Femur (tissue), 1 donor: ENCODE data around the gene CYP2R1.
A peak's percentile ranks its signal among the peaks of the same experiment; 100 is the strongest.
"Not testable (repeated sequence)": the region's sequence is repeated elsewhere in the genome, so short reads cannot be mapped to it uniquely, and the experiment has no call there.

Experiments used
- DNase-seq: peaks from one replicate; pipeline ENCODE4 v3.0.0-alpha.2; 2017

The CYP2R1 gene

GRCh38 chr11:14891143-14892035 is 642 bp downstream of the CYP2R1 start:
- DNase-seq: peak; percentile 93

- no peak for DNase-seq
Observed at GRCh38 chr11:14886513-14886912, 5.5 kb downstream of the CYP2R1 start.

GRCh38 chr11:14884667-14885273 is 7.3 kb downstream of the CYP2R1 start:
- DNase-seq: no peak

- DNase-seq: not testable (repeated sequence)
Observed at GRCh38 chr11:14883683-14884082, 8.3 kb downstream of the CYP2R1 start.

- no peak for DNase-seq
Observed at GRCh38 chr11:14882196-14882595, 9.8 kb downstream of the CYP2R1 start.

- no peak for DNase-seq
Observed at GRCh38 chr11:14881576-14882193, 10.3 kb downstream of the CYP2R1 start.

GRCh38 chr11:14875163-14875562 is 16.9 kb downstream of the CYP2R1 start:
- no peak for DNase-seq

GRCh38 chr11:14873632-14874031 is 18.4 kb downstream of the CYP2R1 start:
- DNase-seq: no peak

- DNase-seq: no peak
Observed at GRCh38 chr11:14872032-14872431, 20.0 kb downstream of the CYP2R1 start.

- DNase-seq: not testable (repeated sequence)
Observed at GRCh38 chr11:14863775-14864174, 28.3 kb downstream of the CYP2R1 start.

- DNase-seq: no peak
Observed at GRCh38 chr11:14861680-14862079, 30.4 kb downstream of the CYP2R1 start.

GRCh38 chr11:14860511-14860910 is 31.5 kb downstream of the CYP2R1 start:
- no peak for DNase-seq

GRCh38 chr11:14858404-14858803 is 33.6 kb downstream of the CYP2R1 start:
- no peak for DNase-seq

- no peak for DNase-seq
Observed at GRCh38 chr11:14857621-14858020, 34.4 kb downstream of the CYP2R1 start.

- DNase-seq: no peak
Observed at GRCh38 chr11:14855890-14856289, 36.1 kb downstream of the CYP2R1 start.

- no peak for DNase-seq
Observed at GRCh38 chr11:14854057-14854456, 38.0 kb downstream of the CYP2R1 start.

- DNase-seq: no peak
Observed at GRCh38 chr11:14852571-14853177, 39.4 kb downstream of the CYP2R1 start.

- no peak for DNase-seq
Observed at GRCh38 chr11:14842002-14842401, 50.0 kb downstream of the CYP2R1 start.

- DNase-seq: no peak
Observed at GRCh38 chr11:14835496-14836492, 56.2 kb downstream of the CYP2R1 start.
